Measurements from ENCODE around the gene RND3.

RND3 gene

GRCh38 chr2:150441784-150442183, 45.7 kb downstream of the RND3 start:
- no peak for DNase-seq (ENCODE audit: low read depth, low spot score)

GRCh38 chr2:150441226-150441625, 46.2 kb downstream of the RND3 start:
- no peak for DNase-seq (ENCODE audit: low read depth, low spot score)

- DNase-seq (ENCODE audit: low read depth, low spot score), result no peak
Observed at GRCh38 chr2:150438654-150439053, 48.8 kb downstream of the RND3 start.

- no peak for DNase-seq (ENCODE audit: low read depth, low spot score)
Observed at GRCh38 chr2:150438041-150438440, 49.4 kb downstream of the RND3 start.

- DNase-seq (ENCODE audit: low read depth, low spot score), result no peak
Observed at GRCh38 chr2:150432312-150432625, 55.2 kb downstream of the RND3 start.

GRCh38 chr2:150431561-150432311, 55.7 kb downstream of the RND3 start:
- no peak for DNase-seq (ENCODE audit: low read depth, low spot score)

- no peak for DNase-seq (ENCODE audit: low read depth, low spot score)
Observed at GRCh38 chr2:150429384-150429961, 58.0 kb downstream of the RND3 start.

GRCh38 chr2:150428641-150429040, 58.8 kb downstream of the RND3 start:
- DNase-seq (ENCODE audit: low read depth, low spot score), result no peak

- no peak for DNase-seq (ENCODE audit: low read depth, low spot score)
Observed at GRCh38 chr2:150427298-150427697, 60.2 kb downstream of the RND3 start.

GRCh38 chr2:150426724-150427123, 60.7 kb downstream of the RND3 start:
- no peak for DNase-seq (ENCODE audit: low read depth, low spot score)

GRCh38 chr2:150426315-150426714, 61.2 kb downstream of the RND3 start:
- no peak for DNase-seq (ENCODE audit: low read depth, low spot score)

GRCh38 chr2:150425121-150425955, 62.1 kb downstream of the RND3 start:
- peak; percentile 80 for DNase-seq (ENCODE audit: low read depth, low spot score)

- no peak for DNase-seq (ENCODE audit: low read depth, low spot score)
Observed at GRCh38 chr2:150424406-150424805, 63.1 kb downstream of the RND3 start.

GRCh38 chr2:150421126-150421651, 66.3 kb downstream of the RND3 start:
- no peak for DNase-seq (ENCODE audit: low read depth, low spot score)

GRCh38 chr2:150418916-150419315, 68.6 kb downstream of the RND3 start:
- no peak for DNase-seq (ENCODE audit: low read depth, low spot score)

Data from ELF-1 (cell line).